MM.1S (cell line): ENCODE measurements around the gene RABGAP1L.

ENCODE experiments used
- DNase-seq: peaks from one replicate; pipeline ENCODE4 v3.0.0-alpha.2; 2015
- H2AFZ ChIP-seq: fragments of 300-600 bp; sonication (generic); 2 replicates; pipeline ENCODE4 v1.6.0; 2016; ENCODE audit warnings: antibody characterized with exemption, low read length
- H3F3A ChIP-seq: fragments of 300-600 bp; sonication (generic); 2 replicates; pipeline ENCODE4 v1.6.1; 2016; ENCODE audit warnings: mild to moderate bottlenecking, antibody characterized with exemption, low read length, moderate library complexity, mixed read lengths; ENCODE audit not compliant: insufficient read depth
- H3K27ac ChIP-seq: fragments of 300-600 bp; sonication (generic); 2 replicates; pipeline ENCODE4 v1.5.1; 2016; ENCODE audit warnings: mild to moderate bottlenecking, low read length
- H3K27me3 ChIP-seq: fragments of 300-600 bp; sonication (generic); replicated peaks from 2 replicates; pipeline ENCODE4 v1.6.0; 2016; ENCODE audit warnings: low read length; ENCODE audit not compliant: insufficient read depth
- H3K36me3 ChIP-seq: fragments of 300-600 bp; sonication (generic); replicated peaks from 2 replicates; pipeline ENCODE4 v1.6.1; 2016; ENCODE audit warnings: mild to moderate bottlenecking, low read length, mixed read lengths; ENCODE audit not compliant: insufficient read depth
- H3K4me1 ChIP-seq: fragments of 300-600 bp; sonication (generic); 2 replicates; pipeline ENCODE4 v1.6.1; 2016; ENCODE audit warnings: low read length, mixed read lengths
- H3K4me2 ChIP-seq: fragments of 300-600 bp; sonication (generic); 2 replicates; pipeline ENCODE4 v1.6.0; 2016; ENCODE audit warnings: low read depth, low read length
- H3K4me3 ChIP-seq: fragments of 300-600 bp; sonication (generic); 2 replicates; pipeline ENCODE4 v1.5.1; 2016; ENCODE audit warnings: low read length, mixed read lengths
- H3K79me2 ChIP-seq: fragments of 300-600 bp; sonication (generic); 2 replicates; pipeline ENCODE4 v1.6.1; 2016; ENCODE audit warnings: mixed run types, low read length, mixed read lengths
- H3K9ac ChIP-seq: fragments of 300-600 bp; sonication (generic); 2 replicates; pipeline ENCODE4 v1.6.1; 2016; ENCODE audit warnings: low read length, mixed read lengths
- H3K9me2 ChIP-seq: fragments of 300-600 bp; sonication (generic); replicated peaks from 2 replicates; pipeline ENCODE4 v1.6.1; 2016; ENCODE audit warnings: mild to moderate bottlenecking, low read length, mixed read lengths; ENCODE audit not compliant: insufficient read depth
- H3K9me3 ChIP-seq: fragments of 300-600 bp; sonication (generic); replicated peaks from 2 replicates; pipeline ENCODE4 v1.6.1; 2016; ENCODE audit warnings: mild to moderate bottlenecking, low read length, mixed read lengths; ENCODE audit not compliant: insufficient read depth
- H4K20me1 ChIP-seq: fragments of 300-600 bp; sonication (generic); 2 replicates; pipeline ENCODE4 v1.6.1; 2016; ENCODE audit warnings: mild to moderate bottlenecking, low read length, moderate library complexity, mixed read lengths; ENCODE audit not compliant: insufficient read depth
- CTCF ChIP-seq: fragments of 300-600 bp; sonication (generic); IDR thresholded peaks from 2 replicates; pipeline ENCODE4 v1.5.1; 2016; ENCODE audit warnings: antibody characterized with exemption, low read length, mixed read lengths
- EZH2 ChIP-seq: fragments of 300-600 bp; sonication (generic); optimal IDR thresholded peaks from 2 replicates; pipeline ENCODE3; 2017; ENCODE audit warnings: low read depth, mild to moderate bottlenecking, antibody characterized with exemption, low read length, mixed read lengths
- EZH2phosphoT487 ChIP-seq: fragments of 300-600 bp; sonication (generic); IDR thresholded peaks from 2 replicates; pipeline ENCODE4 v1.6.1; 2018; ENCODE audit warnings: antibody characterized with exemption, low read length

RABGAP1L gene

GRCh38 chr1:174954671-174955669, 795.6 kb downstream of the RABGAP1L start:
- H3K27ac ChIP-seq = peak overlapping the region; percentile 33; the same call in 1 of the 2 replicates
- peak overlapping the region; percentile 4; the same call in 1 of the 2 replicates for H3K4me3 ChIP-seq
- H3K9ac ChIP-seq = no peak overlapping the region; the same call in 1 of the 2 replicates
- H3K27me3 ChIP-seq = no peaks in the 10 kb centered on the region
- peak overlapping the region; percentile 12; the same call in 1 of the 2 replicates for H2AFZ ChIP-seq
- no peaks in the 10 kb centered on the region for H3K79me2 ChIP-seq
- DNase-seq = peak; percentile 55
- TF ChIP-seq EZH2phosphoT487 = no peak
- H3K4me2 ChIP-seq = peak overlapping the region; percentile 50
- H3K9me3 ChIP-seq = no peaks in the 10 kb centered on the region
- H3F3A ChIP-seq = peaks cover 30% of the 10 kb centered on the region
- H3K9me2 ChIP-seq = no peaks in the 10 kb centered on the region
- peaks cover 46% of the 10 kb centered on the region for H3K4me1 ChIP-seq
- H3K36me3 ChIP-seq = no peaks in the 10 kb centered on the region
- no peaks in the 10 kb centered on the region for H4K20me1 ChIP-seq

GRCh38 chr1:174956086-174956485, 796.8 kb downstream of the RABGAP1L start:
- no peak for TF ChIP-seq CTCF
- no peak for TF ChIP-seq EZH2
- no peak for TF ChIP-seq EZH2phosphoT487
- no peaks in the 10 kb centered on the region for H3K27me3 ChIP-seq
- no peaks in the 10 kb centered on the region for H3K9me3 ChIP-seq
- no peak overlapping the region for H3K4me3 ChIP-seq
- H3K9me2 ChIP-seq = no peaks in the 10 kb centered on the region
- H3K4me1 ChIP-seq = peaks cover 46% of the 10 kb centered on the region
- no peaks in the 10 kb centered on the region for H3K79me2 ChIP-seq
- no peaks in the 10 kb centered on the region for H3K36me3 ChIP-seq
- H3F3A ChIP-seq = peaks cover 30% of the 10 kb centered on the region
- H4K20me1 ChIP-seq = no peaks in the 10 kb centered on the region
- H3K27ac ChIP-seq = no peak overlapping the region
- H3K4me2 ChIP-seq = no peak overlapping the region
- no peak overlapping the region for H2AFZ ChIP-seq
- no peak overlapping the region for H3K9ac ChIP-seq
- no peak for DNase-seq

- Histone ChIP-seq H3K9ac (no peak overlapping the region), H4K20me1 (no peaks in the 10 kb centered on the region), H2AFZ (no peak overlapping the region), H3K36me3 (no peaks in the 10 kb centered on the region), H3K27ac (no peak overlapping the region), H3K27me3 (no peaks in the 10 kb centered on the region), H3F3A (peaks cover 30% of the 10 kb centered on the region), H3K79me2 (no peaks in the 10 kb centered on the region), H3K4me2 (peak overlapping the region; percentile 58; the same call in 1 of the 2 replicates), H3K4me3 (no peak overlapping the region), H3K4me1 (peaks cover 46% of the 10 kb centered on the region), H3K9me2 (no peaks in the 10 kb centered on the region), H3K9me3 (no peaks in the 10 kb centered on the region)
- DNase-seq = no peak
- TF ChIP-seq CTCF (no peak), EZH2 (no peak), EZH2phosphoT487 (no peak)
Observed at GRCh38 chr1:174956976-174957375, 797.7 kb downstream of the RABGAP1L start.
